Measurements from ENCODE around the gene EYS.

DNA sequence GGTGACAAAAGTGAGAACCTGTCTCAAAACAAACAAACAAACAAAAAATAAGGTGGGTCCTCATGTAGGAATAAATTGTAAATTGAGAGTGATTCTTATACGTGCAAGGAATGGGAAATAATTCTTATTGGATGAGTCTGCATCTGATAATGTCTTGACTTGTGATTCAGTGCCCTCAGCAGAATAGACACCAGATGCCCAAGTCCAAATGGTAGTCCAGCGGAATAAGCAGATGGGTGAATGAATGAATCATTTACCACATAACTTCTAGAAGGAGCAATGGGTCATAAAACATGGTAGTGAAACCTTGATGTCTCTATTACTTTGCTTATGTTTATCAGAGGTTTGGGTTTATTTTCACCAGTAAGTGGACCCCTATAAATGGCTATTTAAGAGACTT, 1323.7 kb downstream of the EYS start:
- TF ChIP-seq, protein P1, sequence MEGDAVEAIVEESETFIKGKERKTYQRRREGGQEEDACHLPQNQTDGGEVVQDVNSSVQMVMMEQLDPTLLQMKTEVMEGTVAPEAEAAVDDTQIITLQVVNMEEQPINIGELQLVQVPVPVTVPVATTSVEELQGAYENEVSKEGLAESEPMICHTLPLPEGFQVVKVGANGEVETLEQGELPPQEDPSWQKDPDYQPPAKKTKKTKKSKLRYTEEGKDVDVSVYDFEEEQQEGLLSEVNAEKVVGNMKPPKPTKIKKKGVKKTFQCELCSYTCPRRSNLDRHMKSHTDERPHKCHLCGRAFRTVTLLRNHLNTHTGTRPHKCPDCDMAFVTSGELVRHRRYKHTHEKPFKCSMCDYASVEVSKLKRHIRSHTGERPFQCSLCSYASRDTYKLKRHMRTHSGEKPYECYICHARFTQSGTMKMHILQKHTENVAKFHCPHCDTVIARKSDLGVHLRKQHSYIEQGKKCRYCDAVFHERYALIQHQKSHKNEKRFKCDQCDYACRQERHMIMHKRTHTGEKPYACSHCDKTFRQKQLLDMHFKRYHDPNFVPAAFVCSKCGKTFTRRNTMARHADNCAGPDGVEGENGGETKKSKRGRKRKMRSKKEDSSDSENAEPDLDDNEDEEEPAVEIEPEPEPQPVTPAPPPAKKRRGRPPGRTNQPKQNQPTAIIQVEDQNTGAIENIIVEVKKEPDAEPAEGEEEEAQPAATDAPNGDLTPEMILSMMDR (IDR thresholded peaks at IDR 0.05; ENCODE audit: low read length) = no peak
- no peak for TF ChIP-seq EZH2phosphoT487 (IDR thresholded peaks at IDR 0.05; ENCODE audit: low read length)
- no peak for TF ChIP-seq EZH2 (optimal IDR thresholded peaks at IDR 0.05; ENCODE audit: low read depth, low read length)

Data from MM.1S (cell line).